Stimulated activated CD8-positive, alpha-beta memory T cell treated with anti-CD3 and anti-CD28 coated beads, Interleukin-4, amount 100 ng/mL, for 4 hours (primary cell): Measurements from ENCODE around the gene CHRM2.

Source experiments
- DNase-seq, 2 donors: peaks; one replicate each; pipeline ENCODE4 v3.0.0-alpha.2; 2020; ENCODE audit warnings: low read depth in 2 of 2, low spot score in 1 of 2

Gene CHRM2

GRCh38 chr7:137020351-137020750, 151.9 kb downstream of the CHRM2 start:
- DNase-seq = no peak

- DNase-seq = no peak
These were observed 157.2 kb downstream of the CHRM2 start for GRCh38 chr7:137025469-137026175.

- DNase-seq = no peak
These were observed 157.7 kb downstream of the CHRM2 start for GRCh38 chr7:137026176-137026500.

GRCh38 chr7:137032436-137032835, 164.0 kb downstream of the CHRM2 start:
- no peak for DNase-seq

GRCh38 chr7:137036768-137037167, 168.3 kb downstream of the CHRM2 start:
- no peak for DNase-seq

GRCh38 chr7:137038706-137039105, 170.3 kb downstream of the CHRM2 start:
- no peak for DNase-seq

- DNase-seq = no peak
These were observed 172.3 kb downstream of the CHRM2 start for GRCh38 chr7:137040745-137041144.

- no peak for DNase-seq
These were observed 177.1 kb downstream of the CHRM2 start for GRCh38 chr7:137045573-137045972.

- no peak for DNase-seq
These were observed 201.0 kb downstream of the CHRM2 start for GRCh38 chr7:137069249-137069963.
